Breast epithelium (tissue), 3 donors: Measurements from ENCODE around the gene INPP5K.

ENCODE experiments used
- POLR2A ChIP-seq: fragments of 450-650 bp; IDR thresholded peaks from one replicate; pipeline ENCODE4 v1.6.1; 2016; ENCODE audit warnings: antibody characterized with exemption, mild to moderate bottlenecking, moderate library complexity
- POLR2AphosphoS5 ChIP-seq, 3 donors: sonication (generic); formaldehyde crosslinking; IDR thresholded peaks; one replicate each; pipeline ENCODE4 v1.6.1; 2017; ENCODE audit warnings: antibody characterized with exemption in 3 of 3
- TF ChIP-seq, protein P1 (sequence below), 3 donors: fragments of 450-650 bp; IDR thresholded peaks; one replicate each; pipeline ENCODE4 v1.5.1; 2016 to 2017; ENCODE audit warnings: antibody characterized with exemption in 3 of 3, mild to moderate bottlenecking in 3 of 3, moderate library complexity in 3 of 3

DNA sequence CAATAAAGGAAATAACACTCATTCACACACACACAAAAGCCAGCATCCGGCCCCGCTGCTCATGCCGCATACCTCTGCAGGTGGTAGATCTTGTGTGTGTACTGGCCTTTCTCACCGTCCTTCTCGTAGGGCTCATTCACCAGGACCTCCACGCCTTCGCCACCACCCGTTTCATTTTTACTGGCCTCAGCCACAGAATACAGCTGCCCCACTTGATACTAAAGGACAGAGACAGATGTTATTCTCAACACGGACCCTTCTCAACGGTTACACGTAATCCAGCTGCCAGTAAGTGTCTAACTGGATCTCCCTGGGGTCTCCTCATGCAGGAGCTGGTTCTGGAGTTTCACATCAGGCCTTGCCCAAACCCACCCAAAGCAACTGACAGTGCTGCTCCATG lies 36.5 kb upstream of the INPP5K start:
- TF ChIP-seq, protein P1, sequence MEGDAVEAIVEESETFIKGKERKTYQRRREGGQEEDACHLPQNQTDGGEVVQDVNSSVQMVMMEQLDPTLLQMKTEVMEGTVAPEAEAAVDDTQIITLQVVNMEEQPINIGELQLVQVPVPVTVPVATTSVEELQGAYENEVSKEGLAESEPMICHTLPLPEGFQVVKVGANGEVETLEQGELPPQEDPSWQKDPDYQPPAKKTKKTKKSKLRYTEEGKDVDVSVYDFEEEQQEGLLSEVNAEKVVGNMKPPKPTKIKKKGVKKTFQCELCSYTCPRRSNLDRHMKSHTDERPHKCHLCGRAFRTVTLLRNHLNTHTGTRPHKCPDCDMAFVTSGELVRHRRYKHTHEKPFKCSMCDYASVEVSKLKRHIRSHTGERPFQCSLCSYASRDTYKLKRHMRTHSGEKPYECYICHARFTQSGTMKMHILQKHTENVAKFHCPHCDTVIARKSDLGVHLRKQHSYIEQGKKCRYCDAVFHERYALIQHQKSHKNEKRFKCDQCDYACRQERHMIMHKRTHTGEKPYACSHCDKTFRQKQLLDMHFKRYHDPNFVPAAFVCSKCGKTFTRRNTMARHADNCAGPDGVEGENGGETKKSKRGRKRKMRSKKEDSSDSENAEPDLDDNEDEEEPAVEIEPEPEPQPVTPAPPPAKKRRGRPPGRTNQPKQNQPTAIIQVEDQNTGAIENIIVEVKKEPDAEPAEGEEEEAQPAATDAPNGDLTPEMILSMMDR (IDR thresholded peaks at IDR 0.05), result no peak
- TF ChIP-seq POLR2A (no peak), POLR2AphosphoS5 (IDR thresholded peaks at IDR 0.05) (no peak)
